Measurements from ENCODE around the gene EVX1.

GRCh38 chr7:27194686-27195379 is 47.8 kb upstream of the EVX1 start:
- TF ChIP-seq CTCF (IDR thresholded peaks at IDR 0.05) (no peak), POLR2A (IDR thresholded peaks at IDR 0.05) (no peak), EP300 (IDR thresholded peaks at IDR 0.05) (no peak)
